ENCODE data around the gene UBE2R2.

UBE2R2 gene

GRCh38 chr9:33924978-33925797 lies 108.2 kb downstream of the UBE2R2 start:
- peak; percentile 79 for TF ChIP-seq CTCF (conservative IDR thresholded peaks at IDR 0.05)
- peak overlapping the region; percentile 46 for H3K27ac ChIP-seq

DNA sequence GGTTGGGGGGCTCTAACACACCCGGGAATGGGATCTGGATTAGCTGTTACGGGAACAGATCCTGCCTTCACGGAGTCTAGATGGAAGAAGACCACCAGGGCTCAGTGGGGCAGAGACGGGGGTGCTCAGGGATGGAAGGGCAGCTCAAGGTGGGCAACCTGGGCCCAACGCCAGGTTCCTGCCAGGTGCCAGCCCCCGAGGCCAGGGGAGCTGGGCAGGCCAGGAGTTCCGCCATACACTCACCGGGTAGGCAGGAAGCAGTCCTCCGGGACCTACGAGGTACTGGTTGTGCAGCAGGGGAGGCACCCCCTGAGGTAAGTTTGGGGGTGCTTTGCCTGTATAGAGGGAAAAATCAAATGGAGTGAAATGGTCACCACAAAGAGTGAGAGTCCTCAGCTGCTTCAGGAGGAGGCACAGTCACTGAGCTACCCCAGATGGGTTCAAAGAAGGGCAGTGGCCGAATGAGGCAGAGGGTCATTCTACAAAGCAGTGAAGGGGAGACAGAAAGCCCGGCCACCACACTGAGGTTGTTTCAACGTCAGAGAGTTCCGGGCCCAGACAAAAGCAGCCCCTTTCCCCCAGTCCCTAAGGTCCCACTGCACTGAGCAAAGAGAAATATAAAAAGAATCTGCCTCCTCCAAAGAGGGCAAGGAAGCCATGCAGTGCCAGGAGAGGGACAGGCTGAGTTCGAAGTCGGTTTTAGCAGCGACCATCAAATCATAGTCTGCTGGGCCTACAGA lies 110.0 kb downstream of the UBE2R2 start:
- TF ChIP-seq CTCF (conservative IDR thresholded peaks at IDR 0.05) = no peak

DNA sequence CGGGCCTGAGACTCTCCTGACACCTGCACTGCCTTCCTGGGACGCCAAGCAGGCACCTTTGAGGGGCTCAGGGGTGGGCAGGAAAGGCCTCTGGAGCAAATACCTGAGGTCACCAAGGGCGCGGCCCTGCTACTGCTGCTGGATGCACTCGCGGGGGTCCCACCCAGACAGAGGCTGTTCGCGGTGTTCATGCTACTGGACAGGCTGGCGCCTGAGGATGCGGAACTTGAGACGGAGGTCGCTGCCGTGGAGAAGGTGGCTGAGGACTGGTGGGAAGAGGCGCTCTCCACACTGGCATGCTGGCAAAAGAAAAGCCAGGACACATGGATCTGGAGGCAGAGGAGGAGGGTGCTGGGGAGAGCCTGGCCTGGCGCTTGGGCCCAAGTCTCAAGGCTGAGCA lies 110.7 kb downstream of the UBE2R2 start:
- H3K27ac ChIP-seq = 0 out of 2 replicates have a peak overlapping the region, but pooled peaks have one; percentile 46
- no peak for TF ChIP-seq CTCF (conservative IDR thresholded peaks at IDR 0.05)

More for the DNA sequence above, 110.0 kb downstream of the UBE2R2 start:
- H3K27ac ChIP-seq = peak overlapping the region; percentile 46

DNA sequence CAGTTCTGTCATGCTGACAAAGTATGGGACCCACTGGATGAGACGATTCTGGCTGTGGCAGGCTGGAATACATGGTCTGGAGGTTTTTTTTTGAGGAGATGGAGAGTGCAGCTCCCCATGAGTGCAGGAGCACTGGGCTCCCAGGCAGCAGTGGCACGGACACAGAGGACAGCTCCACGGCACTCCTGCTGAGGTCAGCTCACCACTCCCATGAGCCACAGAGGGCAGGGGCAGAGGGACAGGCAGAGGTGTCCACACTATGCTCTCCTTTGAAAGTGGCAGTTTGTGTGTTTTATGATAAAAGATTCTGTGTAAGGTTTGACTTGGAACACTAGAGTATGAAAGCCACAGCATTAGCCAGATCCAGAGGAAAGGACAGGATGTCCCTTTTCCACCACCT lies 114.4 kb downstream of the UBE2R2 start:
- TF ChIP-seq CTCF (conservative IDR thresholded peaks at IDR 0.05) = no peak

DNA sequence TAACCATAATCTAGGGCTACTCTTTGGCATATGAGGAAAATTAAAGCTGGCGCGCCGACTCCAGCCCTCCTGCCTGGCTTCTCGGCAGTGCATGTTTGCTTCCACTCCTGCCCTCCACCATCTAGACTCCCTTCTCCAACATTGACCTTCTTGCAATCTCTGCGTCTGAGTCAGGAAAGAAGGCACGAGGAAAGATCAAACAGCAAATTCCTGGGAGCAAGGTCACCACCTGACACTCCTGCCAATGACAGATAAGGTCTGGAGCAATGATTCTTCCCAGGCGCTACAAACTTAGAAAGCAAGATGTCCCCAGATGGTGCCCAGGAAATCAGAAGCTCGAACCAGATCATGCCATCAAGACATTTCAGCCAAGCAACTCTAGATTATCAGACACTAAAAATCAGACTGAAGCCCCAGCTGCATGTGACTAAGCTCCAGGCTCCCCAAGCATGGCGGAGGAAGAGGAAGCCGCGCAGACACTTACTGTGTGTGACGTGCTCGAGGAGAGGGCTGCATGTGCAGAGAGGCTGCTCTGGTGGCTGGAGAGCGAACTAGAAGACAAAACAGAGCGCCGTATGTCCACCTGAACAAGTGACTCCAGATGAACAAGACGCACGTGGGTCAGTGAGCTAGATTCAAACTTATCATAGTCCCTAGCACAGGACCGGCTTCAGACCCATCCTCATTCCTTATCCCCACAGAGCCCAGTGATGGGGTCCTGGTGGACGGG lies 115.3 kb downstream of the UBE2R2 start:
- TF ChIP-seq CTCF (conservative IDR thresholded peaks at IDR 0.05) = no peak
- H3K27ac ChIP-seq = no peak overlapping the region

More for the DNA sequence above, 114.4 kb downstream of the UBE2R2 start:
- no peak overlapping the region for H3K27ac ChIP-seq

GRCh38 chr9:33934188-33934878 lies 117.4 kb downstream of the UBE2R2 start:
- H3K27ac ChIP-seq = no peak overlapping the region
- TF ChIP-seq CTCF (conservative IDR thresholded peaks at IDR 0.05) = no peak

Data from VCaP (cell line).